OCI-LY7 (cell line): ENCODE data around the gene GAPDHS. TPM values are rescaled to one million over a fixed set of nuclear protein-coding genes. Genes with fewer than 3 reads are reported as not detected.

Experiments used
- BruUV-seq: library from RNA; stranded (reverse); fragments of 400-500 nt; replicated peaks from 2 replicates; lab custom pipeline; 2021; lab: Mats Ljungman, UMichigan
- CTCF ChIA-PET: fragments of 300-600 bp; sonication (Branson Sonifier 250); formaldehyde crosslinking; loops from one replicate; lab custom pipeline; 2022; ENCODE audit warnings: antibody characterized with exemption; ENCODE audit not compliant: unreplicated experiment; lab: Charles Lee
- POLR2A ChIA-PET: fragments of 300-600 bp; sonication (Branson Sonifier 250); formaldehyde crosslinking; loops from one replicate; lab custom pipeline; 2022; ENCODE audit warnings: antibody characterized with exemption; lab: Charles Lee
- DNase-seq: peaks from one replicate; pipeline ENCODE4 v3.0.0-alpha.2; 2015; ENCODE audit warnings: low spot score
- H2AFZ ChIP-seq: fragments of 200-600 bp; sonication (generic), shearing (Covaris generic); 2 replicates; pipeline ENCODE4 v1.6.1; 2014; ENCODE audit warnings: mild to moderate bottlenecking, antibody characterized with exemption, low read length, moderate library complexity
- H3K27ac ChIP-seq: fragments of 200-600 bp; sonication (generic); 2 replicates; pipeline ENCODE4 v1.5.1; 2014; ENCODE audit warnings: mixed run types, low read depth, mild to moderate bottlenecking, moderate library complexity, low read length, inconsistent platforms; ENCODE audit not compliant: poor library complexity, severe bottlenecking
- H3K36me3 ChIP-seq: fragments of 200-600 bp; sonication (generic); 2 replicates; pipeline ENCODE4 v1.6.1; 2014; ENCODE audit warnings: mild to moderate bottlenecking, antibody characterized with exemption, low read length, moderate library complexity, mixed read lengths; ENCODE audit not compliant: insufficient read depth
- H3K4me1 ChIP-seq: fragments of 200-600 bp; sonication (generic); 2 replicates; pipeline ENCODE4 v1.5.1; 2014; ENCODE audit warnings: mild to moderate bottlenecking, low read length; ENCODE audit not compliant: insufficient read depth, poor library complexity, severe bottlenecking
- H3K4me2 ChIP-seq: fragments of 200-600 bp; sonication (generic); 2 replicates; pipeline ENCODE4 v1.6.1; 2014; ENCODE audit warnings: mild to moderate bottlenecking, low read length
- H3K4me3 ChIP-seq: fragments of 200-600 bp; sonication (generic); 2 replicates; pipeline ENCODE4 v1.5.1; 2014; ENCODE audit warnings: mild to moderate bottlenecking, low read depth, low read length; ENCODE audit not compliant: poor library complexity, severe bottlenecking
- H3K79me2 ChIP-seq: fragments of 200-600 bp; sonication (generic); 2 replicates; pipeline ENCODE4 v1.6.1; 2016; ENCODE audit warnings: low read depth, mild to moderate bottlenecking, low read length, moderate library complexity, mixed read lengths; ENCODE audit not compliant: insufficient read depth
- H3K9me2 ChIP-seq: fragments of 200-600 bp; sonication (generic); 2 replicates; pipeline ENCODE4 v1.6.1; 2016; ENCODE audit warnings: mild to moderate bottlenecking, low read length, mixed read lengths; ENCODE audit not compliant: insufficient read depth
- H3K9me3 ChIP-seq: fragments of 200-600 bp; sonication (generic); 2 replicates; pipeline ENCODE4 v1.6.1; 2014; ENCODE audit warnings: mild to moderate bottlenecking, mixed run types, low read length, mixed read lengths
- H4K20me1 ChIP-seq: fragments of 200-600 bp; sonication (generic); 2 replicates; pipeline ENCODE4 v1.6.1; 2014; ENCODE audit warnings: mild to moderate bottlenecking, antibody characterized with exemption, low read length, moderate library complexity, mixed read lengths; ENCODE audit not compliant: insufficient read depth
- CTCF ChIP-seq: fragments of 200-600 bp; sonication (generic); conservative IDR thresholded peaks from 2 replicates; pipeline ENCODE4 v1.5.1; 2014; ENCODE audit warnings: mild to moderate bottlenecking, antibody characterized with exemption, low read length, moderate library complexity, mixed read lengths
- EZH2phosphoT487 ChIP-seq: fragments of 200-600 bp; sonication (generic); IDR thresholded peaks from 2 replicates; pipeline ENCODE4 v1.6.1; 2018; ENCODE audit warnings: low read depth, borderline replicate concordance, mild to moderate bottlenecking, mixed run types, antibody characterized with exemption, low read length, moderate library complexity, mixed read lengths
- intact Hi-C: fragments of 100-400 bp; cut with micrococcal nuclease; formaldehyde crosslinking; loops from one replicate; pipeline ENCODE4 v1.10.0; 2022; ENCODE audit not compliant: unreplicated experiment
- total RNA-seq, 2 experiments: library from RNA; depleted of rRNA in 1 of 2; stranded (reverse); fragments of >200 nt in 1 of 2; shearing (Covaris generic) in 1 of 2; gene quantifications; 2 replicates each; pipeline ENCODE4 v1.2.3, GENCODE V29; 2014 to 2022

GAPDHS gene
- total RNA-seq, 2 experiments from 2014 or later, result not detected

DNA sequence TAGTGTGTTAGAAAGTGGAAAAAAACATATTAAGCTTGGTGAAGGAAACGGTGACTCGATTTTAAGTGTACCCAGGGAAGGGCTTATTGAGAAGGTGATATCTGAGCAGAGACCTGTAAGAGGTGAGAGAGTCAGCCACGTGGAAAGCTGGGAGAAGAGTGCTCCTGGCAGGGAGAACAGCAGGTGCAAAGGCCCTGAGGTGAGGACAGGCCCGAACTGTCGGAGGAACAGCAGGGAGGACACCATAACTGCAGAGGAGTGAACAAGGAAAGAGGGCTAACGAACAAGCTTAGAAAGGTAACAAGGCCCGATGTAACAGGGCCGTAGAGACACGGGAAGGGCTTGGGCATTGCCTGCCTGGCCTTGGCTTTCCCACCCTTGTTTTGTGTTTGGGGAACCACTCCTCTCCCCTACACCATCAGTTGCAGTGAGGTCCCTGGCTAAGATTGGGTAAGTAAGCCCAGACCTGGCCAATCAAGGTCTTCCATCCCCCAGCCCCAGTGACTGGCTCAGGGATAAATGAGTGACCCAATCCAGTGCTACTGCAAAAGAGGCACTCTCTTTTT is 22.9 kb downstream of the GAPDHS start:
- CTCF ChIA-PET, result interaction anchor here (0.5 kb wide), 1 partner anchor 137 kb away, joined by 5 read pairs; no protein-coding TSS in a partner anchor
- Histone ChIP-seq H2AFZ (no peak overlapping the region), H3K9me3 (no peaks in the 10 kb centered on the region), H3K36me3 (no peaks in the 10 kb centered on the region), H4K20me1 (no peaks in the 10 kb centered on the region), H3K79me2 (no peaks in the 10 kb centered on the region), H3K4me3 (no peak overlapping the region), H3K27ac (no peak overlapping the region), H3K4me1 (peaks cover 18% of the 10 kb centered on the region), H3K9me2 (no peaks in the 10 kb centered on the region), H3K4me2 (no peak overlapping the region)
- TF ChIP-seq EZH2phosphoT487, result no peak
- TF ChIP-seq CTCF, result no peak; the same call in 1 of the 2 replicates
- no peak for DNase-seq
- intact Hi-C loops, result loop anchor here (5.0 kb wide), 1 partner anchor 71 kb away; the partner anchor contains the start of gene RBM42
- BruUV-seq, result no TSS peak
- POLR2A ChIA-PET, result no interaction called here

- POLR2A ChIA-PET, result interaction anchor here (1.2 kb wide), 1 partner anchor 91 kb away, joined by 3 read pairs; the partner anchor contains the start of gene COX6B1
- no TSS peak for BruUV-seq
These were observed 23.7 kb downstream of the GAPDHS start for GRCh38 chr19:35556846-35557538.

More at GRCh38 chr19:35556846-35557538, 23.7 kb downstream of the GAPDHS start:
- Histone ChIP-seq H2AFZ (no peak overlapping the region), H3K9me2 (no peaks in the 10 kb centered on the region), H3K36me3 (no peaks in the 10 kb centered on the region), H3K9me3 (no peaks in the 10 kb centered on the region), H3K79me2 (no peaks in the 10 kb centered on the region), H3K4me1 (peaks cover 18% of the 10 kb centered on the region), H3K4me3 (no peak overlapping the region), H4K20me1 (no peaks in the 10 kb centered on the region), H3K4me2 (no peak overlapping the region), H3K27ac (no peak overlapping the region)
- CTCF ChIA-PET, result interaction anchor here (0.5 kb wide), 1 partner anchor 136 kb away, joined by 5 read pairs; no protein-coding TSS in a partner anchor
- DNase-seq, result no peak
- no peak for TF ChIP-seq CTCF
- no peak for TF ChIP-seq EZH2phosphoT487
- intact Hi-C loops, result loop anchor here (5.0 kb wide), 1 partner anchor 70 kb away; the partner anchor contains the start of gene RBM42
